Measurements from ENCODE around the gene CRYBG1.

DNA sequence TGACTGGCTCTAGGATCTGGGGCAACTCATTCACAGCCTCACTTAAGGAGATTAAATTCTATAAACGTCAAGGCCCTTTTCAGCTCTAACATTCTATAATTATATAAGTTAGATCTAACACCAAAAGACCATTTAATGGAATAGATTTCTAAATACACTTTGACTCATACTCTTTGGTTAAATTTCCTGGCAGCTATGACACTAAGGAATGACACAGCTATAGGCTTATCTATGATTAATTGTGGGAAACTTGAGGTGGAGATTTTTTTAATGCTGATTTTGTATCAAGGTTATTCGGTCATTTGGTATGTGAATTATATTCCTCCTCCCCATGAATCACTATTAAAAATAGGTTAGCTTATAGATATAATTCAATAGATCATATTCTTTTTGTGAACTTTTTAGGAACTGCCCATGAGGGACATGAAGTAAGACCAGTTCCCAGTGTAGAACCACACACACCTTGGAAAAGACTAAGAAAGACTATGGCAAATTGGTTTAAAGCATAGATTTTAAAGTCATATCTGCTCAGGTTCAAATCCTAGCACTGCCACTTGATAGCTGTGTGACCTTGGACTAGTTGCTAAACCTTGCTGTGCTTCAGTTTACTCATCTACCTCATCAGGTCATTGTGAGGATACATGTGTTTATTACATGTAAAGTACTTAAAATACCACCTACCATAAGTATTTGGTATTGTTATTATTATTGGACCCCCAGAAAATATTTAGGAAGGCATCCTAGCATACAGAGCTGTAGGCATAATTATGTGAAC, 116.0 kb downstream of the CRYBG1 start:
- TF ChIP-seq EZH2 (IDR thresholded peaks at IDR 0.05): no peak
- no peak for TF ChIP-seq CTCF (IDR thresholded peaks at IDR 0.05)

All from neural progenitor cell (in vitro differentiated cells).